Measurements from ENCODE around the gene ZNF831. TPM values are rescaled to one million over a fixed set of nuclear protein-coding genes. Genes with fewer than 3 reads are reported as not detected.

Gene ZNF831
- total RNA-seq, 1 experiment from 2014 or later = not detected

GRCh38 chr20:59195316-59195993 lies 31.8 kb downstream of the ZNF831 start:
- POLR2A ChIA-PET = no interaction called here
- BruUV-seq (replicated peaks) = no TSS peak
- no peaks in the 10 kb centered on the region for H3K4me1 Mint-ChIP-seq (ENCODE audit: insufficient read depth, unreplicated experiment)
- DNase-seq (ENCODE audit: unreplicated experiment) = no peak
- CTCF ChIA-PET = no interaction called here
- TF ChIP-seq CTCF (IDR thresholded peaks at IDR 0.05; ENCODE audit: unreplicated experiment) = no peak
- no peak overlapping the region for H3K27ac Mint-ChIP-seq (ENCODE audit: low read depth, unreplicated experiment)
- H3K9me3 Mint-ChIP-seq (ENCODE audit: unreplicated experiment) = no peaks in the 10 kb centered on the region
- H3K4me3 Mint-ChIP-seq (ENCODE audit: unreplicated experiment) = no peak overlapping the region
- intact Hi-C loops (cut with micrococcal nuclease) = no loop called here
- peaks cover 46% of the 10 kb centered on the region for H3K27me3 Mint-ChIP-seq (ENCODE audit: insufficient read depth, unreplicated experiment)
- no peaks in the 10 kb centered on the region for H3K36me3 Mint-ChIP-seq (ENCODE audit: insufficient read depth, unreplicated experiment)

- no peak for DNase-seq (ENCODE audit: unreplicated experiment)
- Mint-ChIP-seq H3K36me3 (ENCODE audit: insufficient read depth, unreplicated experiment) (no peaks in the 10 kb centered on the region), H3K27me3 (ENCODE audit: insufficient read depth, unreplicated experiment) (peaks cover 88% of the 10 kb centered on the region), H3K27ac (ENCODE audit: low read depth, unreplicated experiment) (no peak overlapping the region), H3K4me1 (ENCODE audit: insufficient read depth, unreplicated experiment) (no peaks in the 10 kb centered on the region), H3K4me3 (ENCODE audit: unreplicated experiment) (no peak overlapping the region), H3K9me3 (ENCODE audit: unreplicated experiment) (no peaks in the 10 kb centered on the region)
- no TSS peak for BruUV-seq (replicated peaks)
- intact Hi-C loops (cut with micrococcal nuclease) = no loop called here
- POLR2A ChIA-PET = interaction anchor here (1.4 kb wide), 1 partner anchor 9 kb away, joined by 4 read pairs; no protein-coding TSS in a partner anchor
- no peak for TF ChIP-seq CTCF (IDR thresholded peaks at IDR 0.05; ENCODE audit: unreplicated experiment)
- CTCF ChIA-PET = interaction anchor here (0.6 to 2.1 kb wide), 2 partner anchors 17 to 148 kb away, joined by 3 to 10 read pairs; no protein-coding TSS in a partner anchor
Observed at GRCh38 chr20:59204165-59204894, 40.7 kb downstream of the ZNF831 start.

GRCh38 chr20:59205044-59205443 lies 41.4 kb downstream of the ZNF831 start:
- Mint-ChIP-seq H3K9me3 (ENCODE audit: unreplicated experiment) (no peaks in the 10 kb centered on the region), H3K27ac (ENCODE audit: low read depth, unreplicated experiment) (no peak overlapping the region), H3K27me3 (ENCODE audit: insufficient read depth, unreplicated experiment) (peaks cover 88% of the 10 kb centered on the region), H3K36me3 (ENCODE audit: insufficient read depth, unreplicated experiment) (no peaks in the 10 kb centered on the region), H3K4me3 (ENCODE audit: unreplicated experiment) (no peak overlapping the region), H3K4me1 (ENCODE audit: insufficient read depth, unreplicated experiment) (no peaks in the 10 kb centered on the region)
- intact Hi-C loops (cut with micrococcal nuclease) = loop anchor here (5.0 kb wide), 2 partner anchors 148 to 333 kb away; no protein-coding TSS in a partner anchor
- BruUV-seq (replicated peaks) = no TSS peak
- no peak for DNase-seq (ENCODE audit: unreplicated experiment)
- CTCF ChIA-PET = interaction anchor here (0.6 to 2.1 kb wide), 5 partner anchors 16 to 151 kb away, joined by 3 to 10 read pairs (median 4); no protein-coding TSS in a partner anchor
- POLR2A ChIA-PET = no interaction called here
- no peak for TF ChIP-seq CTCF (IDR thresholded peaks at IDR 0.05; ENCODE audit: unreplicated experiment)

- DNase-seq (ENCODE audit: unreplicated experiment) = no peak
- intact Hi-C loops (cut with micrococcal nuclease) = loop anchor here (5.0 kb wide), 2 partner anchors 150 to 335 kb away; no protein-coding TSS in a partner anchor
- POLR2A ChIA-PET = no interaction called here
- Mint-ChIP-seq H3K9me3 (ENCODE audit: unreplicated experiment) (no peaks in the 10 kb centered on the region), H3K36me3 (ENCODE audit: insufficient read depth, unreplicated experiment) (no peaks in the 10 kb centered on the region), H3K4me1 (ENCODE audit: insufficient read depth, unreplicated experiment) (no peaks in the 10 kb centered on the region), H3K27me3 (ENCODE audit: insufficient read depth, unreplicated experiment) (peaks cover 90% of the 10 kb centered on the region), H3K4me3 (ENCODE audit: unreplicated experiment) (no peak overlapping the region), H3K27ac (ENCODE audit: low read depth, unreplicated experiment) (no peak overlapping the region)
- BruUV-seq (replicated peaks) = no TSS peak
- TF ChIP-seq CTCF (IDR thresholded peaks at IDR 0.05; ENCODE audit: unreplicated experiment) = no peak
- CTCF ChIA-PET = interaction anchor here (0.6 to 3.4 kb wide), 14 partner anchors 9 to 340 kb away, joined by 3 to 17 read pairs (median 5); no protein-coding TSS in a partner anchor
Observed at GRCh38 chr20:59207235-59207634, 43.6 kb downstream of the ZNF831 start.

Measured in MCF 10A (cell line).